Measurements from ENCODE around the gene CHDH.

DNA sequence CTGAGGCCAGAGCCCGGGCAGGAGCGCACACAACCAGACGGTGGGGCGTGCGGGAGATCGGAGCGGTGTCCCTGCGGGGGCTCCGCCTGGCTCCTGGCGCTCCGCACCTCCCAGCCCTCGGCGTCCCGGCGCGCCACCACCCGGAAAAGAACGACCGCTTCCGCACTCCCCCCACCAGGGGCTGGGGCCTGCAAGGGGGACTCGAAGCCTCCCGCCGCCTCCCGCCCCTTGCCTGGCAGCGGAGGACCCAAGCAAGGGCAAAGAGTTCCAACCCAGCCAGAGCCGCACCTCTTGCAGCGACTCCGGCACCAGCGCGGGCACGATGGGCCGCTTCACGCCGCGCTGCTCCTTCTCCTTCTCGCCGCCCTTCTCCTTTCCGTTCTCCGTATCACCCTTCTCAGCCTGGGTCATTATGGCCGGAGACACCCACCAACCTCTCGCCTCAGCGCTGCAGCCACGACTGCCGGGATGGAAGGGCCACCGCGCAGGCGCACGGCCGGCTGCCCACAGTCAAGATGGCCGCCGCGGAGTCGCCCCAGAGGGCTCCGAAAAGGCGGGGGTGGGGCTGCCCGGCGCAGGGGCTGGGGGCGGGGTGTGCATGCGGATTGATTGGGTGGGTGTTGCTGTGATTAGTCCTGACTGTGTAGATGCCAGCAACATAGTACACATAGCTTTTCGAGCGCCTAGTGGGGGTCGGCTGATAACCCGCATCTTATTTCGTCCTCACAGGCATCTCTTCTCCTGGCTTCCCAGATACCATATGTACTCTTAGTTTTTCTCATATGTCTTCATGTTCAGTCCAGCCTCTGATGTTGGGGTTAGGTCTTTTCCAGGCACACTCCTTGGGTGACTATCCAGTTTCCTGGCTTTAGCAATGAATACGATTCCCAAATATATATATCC, 35.7 kb upstream of the CHDH start, which contains the start of gene ACTR8:
- TF ChIP-seq, protein P1, sequence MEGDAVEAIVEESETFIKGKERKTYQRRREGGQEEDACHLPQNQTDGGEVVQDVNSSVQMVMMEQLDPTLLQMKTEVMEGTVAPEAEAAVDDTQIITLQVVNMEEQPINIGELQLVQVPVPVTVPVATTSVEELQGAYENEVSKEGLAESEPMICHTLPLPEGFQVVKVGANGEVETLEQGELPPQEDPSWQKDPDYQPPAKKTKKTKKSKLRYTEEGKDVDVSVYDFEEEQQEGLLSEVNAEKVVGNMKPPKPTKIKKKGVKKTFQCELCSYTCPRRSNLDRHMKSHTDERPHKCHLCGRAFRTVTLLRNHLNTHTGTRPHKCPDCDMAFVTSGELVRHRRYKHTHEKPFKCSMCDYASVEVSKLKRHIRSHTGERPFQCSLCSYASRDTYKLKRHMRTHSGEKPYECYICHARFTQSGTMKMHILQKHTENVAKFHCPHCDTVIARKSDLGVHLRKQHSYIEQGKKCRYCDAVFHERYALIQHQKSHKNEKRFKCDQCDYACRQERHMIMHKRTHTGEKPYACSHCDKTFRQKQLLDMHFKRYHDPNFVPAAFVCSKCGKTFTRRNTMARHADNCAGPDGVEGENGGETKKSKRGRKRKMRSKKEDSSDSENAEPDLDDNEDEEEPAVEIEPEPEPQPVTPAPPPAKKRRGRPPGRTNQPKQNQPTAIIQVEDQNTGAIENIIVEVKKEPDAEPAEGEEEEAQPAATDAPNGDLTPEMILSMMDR (IDR thresholded peaks at IDR 0.05; ENCODE audit: insufficient read depth, low read length, poor library complexity, severe bottlenecking): no peak
- no peak for TF ChIP-seq EZH2phosphoT487 (conservative IDR thresholded peaks at IDR 0.05; ENCODE audit: low read length)
